K562 (cell line): ENCODE results near the gene LINGO3. TPM values are rescaled to one million over a fixed set of nuclear protein-coding genes. Genes with fewer than 3 reads are reported as not detected.

ENCODE experiments used
- ATAC-seq: fragments of 200-7000 bp; cut with Tn5 transposase; 3 replicates; pipeline ENCODE4 v1.9.1; 2020; ENCODE audit warnings: moderate library complexity
- BruUV-seq: library from RNA; stranded (reverse); fragments of 400-500 nt; replicated peaks from 2 replicates; lab custom pipeline; 2021; lab: Mats Ljungman, UMichigan
- CTCF ChIA-PET: fragments of 300-600 bp; formaldehyde crosslinking; extraction: SDS; loops from one replicate; lab custom pipeline; 2021; ENCODE audit warnings: low intra/inter-chr PET ratio; lab: Yijun Ruan, JAX
- POLR2A ChIA-PET: fragments of 300-600, 350-650 bp; sonication (Branson Sonifier 250); formaldehyde crosslinking; extraction: SDS; loops from one replicate; lab custom pipeline; 2021; ENCODE audit warnings: antibody characterized with exemption, inconsistent platforms; lab: Yijun Ruan, JAX
- DNase-seq, 4 experiments: peaks; one replicate each; pipeline versions ENCODE4 v3.0.0 to v3.0.0-alpha.2; 2011 to 2018; ENCODE audit warnings: low spot score in 3 of 4, mixed read lengths in 3 of 4; ENCODE audit errors: extremely low read depth in 1 of 4
- FAIRE-seq: peaks from 2 replicates; lab custom pipeline; 2011; peaks lifted over from hg19 to GRCh38; lab: Jason Lieb, UNC
- H2AFZ ChIP-seq: 2 replicates; pipeline ENCODE4 v1.6.0; 2011; ENCODE audit warnings: low read depth, low read length, control low read depth, inconsistent platforms
- H3K27ac ChIP-seq: fragments of 200-600 bp; 3 replicates; pipeline ENCODE4 v1.8.0; 2011; ENCODE audit warnings: low read depth, mild to moderate bottlenecking, control low read depth, inconsistent platforms, low read length, moderate library complexity, mixed read lengths; ENCODE audit errors: extremely low read depth
- H3K27me3 ChIP-seq, 2 experiments: fragments of 300-600 bp in 1 of 2; 2 replicates in 1 of 2; 3 replicates in 1 of 2; pipeline versions ENCODE4 v1.6.0 to v1.8.0; 2011; ENCODE audit warnings: inconsistent platforms in 2 of 2, low read length in 2 of 2, mild to moderate bottlenecking in 1 of 2, mixed read lengths in 1 of 2, moderate library complexity in 1 of 2; ENCODE audit not compliant: control insufficient read depth in 2 of 2, insufficient read depth in 2 of 2
- H3K36me3 ChIP-seq: fragments of 300-600 bp; 3 replicates; pipeline ENCODE4 v1.8.0; 2011; ENCODE audit warnings: mild to moderate bottlenecking, low read length, inconsistent platforms; ENCODE audit not compliant: control insufficient read depth, insufficient read depth
- H3K4me1 ChIP-seq, 2 experiments: fragments of 200-600 bp in 1 of 2; replicated peaks in 1 of 2; 2 replicates in 1 of 2; 3 replicates in 1 of 2; pipeline versions ENCODE4 v1.5.1 to v1.8.0; 2011; ENCODE audit warnings: inconsistent platforms in 2 of 2, low read length in 2 of 2, mild to moderate bottlenecking in 1 of 2, mixed read lengths in 1 of 2, moderate library complexity in 1 of 2; ENCODE audit not compliant: control insufficient read depth in 2 of 2, insufficient read depth in 2 of 2
- H3K4me2 ChIP-seq: 2 replicates; pipeline ENCODE4 v1.6.1; 2011; ENCODE audit warnings: low read length, control low read depth, inconsistent platforms, mixed read lengths; ENCODE audit not compliant: insufficient read depth
- H3K4me3 ChIP-seq: fragments of 200-600 bp; sonication (generic), shearing (Covaris generic); 2 replicates; pipeline ENCODE4 v1.5.1; 2016; ENCODE audit warnings: control low read depth, inconsistent platforms
- H3K79me2 ChIP-seq: fragments of 200-600 bp; 3 replicates; pipeline ENCODE4 v1.8.0; 2011; ENCODE audit warnings: low read length, inconsistent platforms; ENCODE audit not compliant: control insufficient read depth, insufficient read depth
- H3K9ac ChIP-seq, 2 experiments: 2 replicates each; pipeline versions ENCODE4 v1.6.0 to v1.6.1; 2011; ENCODE audit warnings: low read depth in 2 of 2, low read length in 2 of 2, control low read depth in 1 of 2, inconsistent platforms in 1 of 2, mild to moderate bottlenecking in 1 of 2, mixed read lengths in 1 of 2; ENCODE audit not compliant: insufficient read depth in 1 of 2
- H3K9me1 ChIP-seq: one replicate; pipeline ENCODE4 v1.6.0; 2011; ENCODE audit warnings: inconsistent platforms, mild to moderate bottlenecking, low read length, moderate library complexity; ENCODE audit not compliant: control insufficient read depth, insufficient read depth
- H3K9me3 ChIP-seq: replicated peaks from 2 replicates; pipeline ENCODE4 v1.5.1; 2011; ENCODE audit warnings: low read depth, low read length, inconsistent platforms; ENCODE audit not compliant: control insufficient read depth, insufficient read depth
- H4K20me1 ChIP-seq: replicated peaks from 2 replicates; pipeline ENCODE4 v1.6.1; 2011; ENCODE audit warnings: low read length, inconsistent platforms, mixed read lengths; ENCODE audit not compliant: control insufficient read depth, insufficient read depth
- FOXA3 ChIP-seq, 2 experiments: fragments of 450-650 bp in 1 of 2; sonication (generic) in 1 of 2; formaldehyde crosslinking; IDR thresholded peaks in 1 of 2; conservative IDR thresholded peaks in 1 of 2; 2 replicates each; pipeline versions ENCODE4 v1.4.0 to v1.8.0; 2020 to 2022; ENCODE audit warnings: mild to moderate bottlenecking in 2 of 2, missing genetic modification reagents in 1 of 2
- KAT8 ChIP-seq: fragments of 450-650 bp; IDR thresholded peaks from 2 replicates; pipeline ENCODE4 v1.6.1; 2016; ENCODE audit warnings: low read depth, mild to moderate bottlenecking
- KDM2B ChIP-seq: fragments of 250-450 bp; sonication (Bioruptor Pico); IDR thresholded peaks from 2 replicates; pipeline ENCODE4 v1.8.0; 2021; ENCODE audit warnings: mild to moderate bottlenecking, moderate library complexity
- MAZ ChIP-seq, 2 experiments: fragments of 450-650 bp in 1 of 2; sonication (generic) in 1 of 2; formaldehyde crosslinking; IDR thresholded peaks in 1 of 2; conservative IDR thresholded peaks in 1 of 2; 2 replicates each; pipeline versions ENCODE4 v1.4.0 to v1.5.0; 2020; ENCODE audit warnings: mild to moderate bottlenecking in 1 of 2, missing genetic modification reagents in 1 of 2
- SIX5 ChIP-seq, 2 experiments: IDR thresholded peaks; 2 replicates each; pipeline ENCODE4 v1.6.1; 2011; ENCODE audit warnings: low read length in 2 of 2, borderline replicate concordance in 1 of 2, low read depth in 1 of 2, mild to moderate bottlenecking in 1 of 2, moderate library complexity in 1 of 2; ENCODE audit not compliant: insufficient read depth in 1 of 2
- SOX6 ChIP-seq: fragments of 450-650 bp; IDR thresholded peaks from 2 replicates; pipeline ENCODE4 v1.6.1; 2014; ENCODE audit warnings: mild to moderate bottlenecking
- ZBTB5 ChIP-seq: fragments of 450-650 bp; IDR thresholded peaks from 2 replicates; pipeline ENCODE4 v1.6.1; 2017; ENCODE audit warnings: antibody characterized with exemption
- ZNF23 ChIP-seq: fragments of 250-450 bp; sonication (Bioruptor Pico); IDR thresholded peaks from 2 replicates; pipeline ENCODE4 v1.4.0; 2020; ENCODE audit warnings: mild to moderate bottlenecking
- ZNF780A ChIP-seq: fragments of 250-450 bp; sonication (Bioruptor Pico); IDR thresholded peaks from 2 replicates; pipeline ENCODE4 v1.5.0; 2021; ENCODE audit warnings: mild to moderate bottlenecking
- WGBS: fragments of 100-300 bp; shearing (Covaris generic); methylation state at CpG from one replicate; pipeline ENCODE4 v1.1.6; 2016; ENCODE audit warnings: low coverage, mixed read lengths; ENCODE audit not compliant: insufficient coverage; ENCODE audit errors: missing lambda C conversion rate; 5-methylcytosine and 5-hydroxymethylcytosine counted together
- in situ Hi-C: fragments of 300-500 bp; cut with MboI; formaldehyde crosslinking; loops from 4 replicates; pipeline ENCODE4 v1.15.0; 2018; ENCODE audit warnings: inconsistent platforms, mixed read lengths
- intact Hi-C: fragments of 100-400 bp; cut with micrococcal nuclease; formaldehyde crosslinking; loops from 2 replicates; pipeline ENCODE4 v1.14.2; 2022
- polyA plus RNA-seq, 8 experiments: library from polyadenylated mRNA; depleted of rRNA in 4 of 8; stranded (reverse) in 5 of 8; unstranded in 3 of 8; fragments of >200 nt; fragmentation: Nextera tagmentation in 2 of 8; fragmentation: Illumina TruSeq in 1 of 8; extraction: Ambion mirVana in 2 of 8; extraction: Trizol in 1 of 8; gene quantifications; 2 replicates each; pipeline versions ENCODE4 v1.2.1 to v1.2.3, GENCODE V29; 2011 to 2014; ENCODE audit warnings: inconsistent platforms in 1 of 8, missing spikeins in 1 of 8
- total RNA-seq, 7 experiments: library from RNA; depleted of rRNA in 6 of 7; stranded (reverse); fragments of >200 nt in 6 of 7; fragmentation: Illumina TruSeq in 2 of 7; extraction: Trizol in 2 of 7; gene quantifications; 2 replicates each; pipeline versions ENCODE4 v1.2.1 to v1.2.3, GENCODE V29; 2011 to 2021; ENCODE audit warnings: low replicate concordance in 1 of 7
- TF ChIP-seq, protein P1 (sequence below): sonication (generic); formaldehyde crosslinking; IDR thresholded peaks from 2 replicates; pipeline ENCODE4 v1.8.0; 2022; ENCODE audit warnings: missing genetic modification reagents, mild to moderate bottlenecking, moderate library complexity, borderline replicate concordance
- TF ChIP-seq, protein P2 (sequence below): IDR thresholded peaks from 2 replicates; pipeline ENCODE4 v1.6.1; 2011; ENCODE audit not compliant: insufficient read length; ENCODE audit errors: extremely low read depth
- TF ChIP-seq, protein P3 (sequence below): fragments of 250-450 bp; sonication (Bioruptor Pico); IDR thresholded peaks from 2 replicates; pipeline ENCODE4 v1.4.0; 2020
- TF ChIP-seq, protein P4 (sequence below), 3 experiments: fragments of 200-800 bp in 1 of 3; sonication (Bioruptor generic) in 1 of 3; sonication (generic) in 1 of 3; formaldehyde crosslinking in 1 of 3; IDR thresholded peaks; 2 replicates each; pipeline versions ENCODE4 v1.6.1 to v1.8.0; 2016 to 2022; ENCODE audit warnings: mild to moderate bottlenecking in 2 of 3, missing compliant biosample characterization in 2 of 3, missing genetic modification characterization in 2 of 3, missing genetic modification reagents in 1 of 3

LINGO3 gene
- total and polyA plus RNA-seq, 9 of the 15 experiments (the other 6 are each of a cell fraction or from before 2014, with no cell fraction given): 0.03 to 0.05 (median 0.03) TPM; not detected in 6

DNA sequence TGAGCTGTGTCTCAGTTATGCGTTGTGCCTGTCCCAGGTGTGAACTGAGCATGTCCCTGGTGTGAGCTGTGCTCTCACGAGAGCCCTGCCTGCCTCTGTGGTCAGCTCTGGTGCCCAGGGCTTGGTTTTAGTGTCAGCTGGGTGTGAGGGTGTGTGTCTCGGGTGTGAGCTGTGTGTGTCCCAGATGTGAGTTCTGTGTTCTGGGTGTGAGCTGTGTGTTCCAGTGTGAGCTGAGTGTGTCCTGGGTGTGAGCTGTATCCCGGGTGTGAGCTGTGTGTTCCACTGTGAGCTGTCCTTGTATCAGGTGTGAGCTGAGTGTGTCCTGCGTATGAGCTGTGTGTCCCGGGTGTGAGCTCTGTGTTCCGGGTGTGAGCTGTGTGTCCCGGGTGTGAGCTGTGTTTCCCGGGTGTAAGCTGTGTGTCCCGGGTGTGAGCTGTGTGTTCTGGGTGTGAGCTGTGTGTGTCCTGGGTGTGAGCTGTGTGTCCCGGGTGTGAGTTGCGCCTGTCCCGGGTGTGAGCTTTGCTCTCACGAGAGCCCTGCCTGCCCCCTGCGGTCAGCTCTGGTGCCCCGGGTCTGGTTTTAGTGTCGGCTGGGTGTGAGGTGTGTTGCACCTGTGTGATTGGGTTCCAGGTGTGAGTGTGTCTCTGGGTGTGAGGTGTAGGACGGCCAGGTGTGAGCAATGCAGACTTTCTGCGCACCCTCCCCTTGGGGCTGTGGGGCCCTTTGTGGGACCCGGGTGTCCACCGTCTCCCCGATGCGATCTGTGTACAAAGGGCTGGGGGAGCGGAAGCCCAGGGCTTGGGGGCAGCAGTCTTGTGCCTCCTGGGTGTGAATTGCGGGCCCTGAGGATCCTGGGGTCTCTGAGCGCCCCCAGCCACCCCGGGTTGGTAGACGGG is 18.9 kb downstream of the LINGO3 start:
- FAIRE-seq (no peak), DNase-seq (no peak), ATAC-seq (no peak; the same call in 1 of the 3 replicates)
- peak overlapping the region; percentile 87 for H2AFZ ChIP-seq
- H3K9me3 ChIP-seq: no peaks in the 10 kb centered on the region
- ChIA-PET CTCF (no interaction called here), POLR2A (interaction anchor here (0.6 to 2.6 kb wide), 10 partner anchors 9 to 326 kb away, joined by 3 to 18 read pairs (median 4); partner anchors contain the start of gene LSM7)
- H3K4me2 ChIP-seq: peak overlapping the region; percentile 26; the same call in 1 of the 2 replicates
- no peaks in the 10 kb centered on the region for H3K27me3 ChIP-seq
- intact Hi-C loops: no loop called here
- H4K20me1 ChIP-seq: no peaks in the 10 kb centered on the region
- H3K27ac ChIP-seq: peak overlapping the region; percentile 76; the same call in 1 of the 3 replicates
- H3K4me3 ChIP-seq: peak overlapping the region; percentile 43; the same call in 1 of the 2 replicates
- in situ Hi-C loops: no loop called here
- peak overlapping the region; percentile 18 to 90; a peak in 3 of 4 replicates for H3K9ac ChIP-seq
- H3K9me1 ChIP-seq: peaks cover 2% of the 10 kb centered on the region
- no TSS peak for BruUV-seq
- H3K4me1 ChIP-seq: peaks cover 10 to 43% of the 10 kb centered on the region in 2 experiments
- H3K79me2 ChIP-seq: no peaks in the 10 kb centered on the region
- WGBS: 62% methylated on average over 16 of the region's 28 CpGs
- H3K36me3 ChIP-seq: no peaks in the 10 kb centered on the region
- TF ChIP-seq FOXA3 (CRISPR knock-in tag; conservative IDR thresholded peaks at IDR 0.05 in 1 of 2, IDR thresholded peaks at IDR 0.05 in 1 of 2) (no peak), SOX6 (no peak), MAZ (CRISPR knock-in tag; conservative IDR thresholded peaks at IDR 0.05 in 1 of 2, IDR thresholded peaks at IDR 0.05 in 1 of 2) (0 out of 4 replicates have a peak, but pooled peaks of 1 of the 2 experiments have one; percentile 6), ZBTB5 (no peak), SIX5 (IDR thresholded peaks at IDR 0.05; ENCODE audit: borderline replicate concordance in 1 of 2, insufficient read depth in 1 of 2, low read depth in 1 of 2, low read length in 2 of 2) (no peak), ZNF23 (CRISPR knock-in tag) (no peak), KAT8 (no peak), KDM2B (CRISPR knock-in tag) (no peak), ZNF780A (no peak)
- TF ChIP-seq, protein P1, sequence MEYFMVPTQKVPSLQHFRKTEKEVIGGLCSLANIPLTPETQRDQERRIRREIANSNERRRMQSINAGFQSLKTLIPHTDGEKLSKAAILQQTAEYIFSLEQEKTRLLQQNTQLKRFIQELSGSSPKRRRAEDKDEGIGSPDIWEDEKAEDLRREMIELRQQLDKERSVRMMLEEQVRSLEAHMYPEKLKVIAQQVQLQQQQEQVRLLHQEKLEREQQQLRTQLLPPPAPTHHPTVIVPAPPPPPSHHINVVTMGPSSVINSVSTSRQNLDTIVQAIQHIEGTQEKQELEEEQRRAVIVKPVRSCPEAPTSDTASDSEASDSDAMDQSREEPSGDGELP: 0 out of 2 replicates have a peak, but pooled peaks have one; percentile 27
- TF ChIP-seq, protein P2, sequence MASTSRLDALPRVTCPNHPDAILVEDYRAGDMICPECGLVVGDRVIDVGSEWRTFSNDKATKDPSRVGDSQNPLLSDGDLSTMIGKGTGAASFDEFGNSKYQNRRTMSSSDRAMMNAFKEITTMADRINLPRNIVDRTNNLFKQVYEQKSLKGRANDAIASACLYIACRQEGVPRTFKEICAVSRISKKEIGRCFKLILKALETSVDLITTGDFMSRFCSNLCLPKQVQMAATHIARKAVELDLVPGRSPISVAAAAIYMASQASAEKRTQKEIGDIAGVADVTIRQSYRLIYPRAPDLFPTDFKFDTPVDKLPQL: no peak
- TF ChIP-seq, protein P3, sequence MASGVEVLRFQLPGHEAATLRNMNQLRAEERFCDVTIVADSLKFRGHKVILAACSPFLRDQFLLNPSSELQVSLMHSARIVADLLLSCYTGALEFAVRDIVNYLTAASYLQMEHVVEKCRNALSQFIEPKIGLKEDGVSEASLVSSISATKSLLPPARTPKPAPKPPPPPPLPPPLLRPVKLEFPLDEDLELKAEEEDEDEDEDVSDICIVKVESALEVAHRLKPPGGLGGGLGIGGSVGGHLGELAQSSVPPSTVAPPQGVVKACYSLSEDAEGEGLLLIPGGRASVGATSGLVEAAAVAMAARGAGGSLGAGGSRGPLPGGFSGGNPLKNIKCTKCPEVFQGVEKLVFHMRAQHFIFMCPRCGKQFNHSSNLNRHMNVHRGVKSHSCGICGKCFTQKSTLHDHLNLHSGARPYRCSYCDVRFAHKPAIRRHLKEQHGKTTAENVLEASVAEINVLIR: no peak
- TF ChIP-seq, protein P4, sequence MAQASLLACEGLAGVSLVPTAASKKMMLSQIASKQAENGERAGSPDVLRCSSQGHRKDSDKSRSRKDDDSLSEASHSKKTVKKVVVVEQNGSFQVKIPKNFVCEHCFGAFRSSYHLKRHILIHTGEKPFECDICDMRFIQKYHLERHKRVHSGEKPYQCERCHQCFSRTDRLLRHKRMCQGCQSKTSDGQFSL (CRISPR knock-in tag; IDR thresholded peaks at IDR 0.05): peak; percentile 77
- TF ChIP-seq, protein P4 (tag; IDR thresholded peaks at IDR 0.05): no peak
